RWPE2 (cell line): ENCODE data around the gene DAP.
A peak's percentile ranks its signal among the peaks of the same experiment; 100 is the strongest.

Source experiments
- ATAC-seq: fragments of 200-7000 bp; cut with Tn5 transposase; 3 replicates; pipeline ENCODE4 v1.9.1; 2021; ENCODE audit warnings: low read depth
- DNase-seq: peaks from one replicate; pipeline ENCODE4 v3.0.0-alpha.2; 2020; ENCODE audit warnings: low spot score
- H3K27ac ChIP-seq: fragments of 450-650 bp; 2 replicates; pipeline ENCODE4 v1.5.1; 2017; ENCODE audit warnings: mild to moderate bottlenecking; ENCODE audit not compliant: poor library complexity, severe bottlenecking
- H3K27me3 ChIP-seq: fragments of 250-450 bp; sonication (Bioruptor Pico); 2 replicates; pipeline ENCODE4 v1.5.1; 2021; ENCODE audit warnings: mild to moderate bottlenecking, moderate library complexity; ENCODE audit not compliant: insufficient read depth, poor library complexity, severe bottlenecking
- H3K36me3 ChIP-seq: fragments of 250-450 bp; sonication (Bioruptor Pico); 2 replicates; pipeline ENCODE4 v1.5.1; 2020; ENCODE audit warnings: low read depth, mild to moderate bottlenecking, moderate library complexity
- H3K4me1 ChIP-seq: fragments of 250-450 bp; sonication (Bioruptor Pico); 2 replicates; pipeline ENCODE4 v1.5.1; 2021; ENCODE audit warnings: mild to moderate bottlenecking, moderate library complexity; ENCODE audit not compliant: insufficient read depth, poor library complexity, severe bottlenecking
- H3K4me3 ChIP-seq: fragments of 250-450 bp; sonication (Bioruptor Pico); 2 replicates; pipeline ENCODE4 v1.5.1; 2021; ENCODE audit warnings: mild to moderate bottlenecking, moderate library complexity; ENCODE audit not compliant: severe bottlenecking
- H3K9me3 ChIP-seq: fragments of 250-450 bp; sonication (Bioruptor Pico); 2 replicates; pipeline ENCODE4 v1.5.1; 2021; ENCODE audit warnings: mild to moderate bottlenecking, moderate library complexity; ENCODE audit not compliant: severe bottlenecking
- CTCF ChIP-seq: fragments of 450-650 bp; IDR thresholded peaks from one replicate; pipeline ENCODE4 v1.5.1; 2017; ENCODE audit warnings: mild to moderate bottlenecking, moderate library complexity; ENCODE audit not compliant: poor library complexity, severe bottlenecking

The DAP gene

DNA sequence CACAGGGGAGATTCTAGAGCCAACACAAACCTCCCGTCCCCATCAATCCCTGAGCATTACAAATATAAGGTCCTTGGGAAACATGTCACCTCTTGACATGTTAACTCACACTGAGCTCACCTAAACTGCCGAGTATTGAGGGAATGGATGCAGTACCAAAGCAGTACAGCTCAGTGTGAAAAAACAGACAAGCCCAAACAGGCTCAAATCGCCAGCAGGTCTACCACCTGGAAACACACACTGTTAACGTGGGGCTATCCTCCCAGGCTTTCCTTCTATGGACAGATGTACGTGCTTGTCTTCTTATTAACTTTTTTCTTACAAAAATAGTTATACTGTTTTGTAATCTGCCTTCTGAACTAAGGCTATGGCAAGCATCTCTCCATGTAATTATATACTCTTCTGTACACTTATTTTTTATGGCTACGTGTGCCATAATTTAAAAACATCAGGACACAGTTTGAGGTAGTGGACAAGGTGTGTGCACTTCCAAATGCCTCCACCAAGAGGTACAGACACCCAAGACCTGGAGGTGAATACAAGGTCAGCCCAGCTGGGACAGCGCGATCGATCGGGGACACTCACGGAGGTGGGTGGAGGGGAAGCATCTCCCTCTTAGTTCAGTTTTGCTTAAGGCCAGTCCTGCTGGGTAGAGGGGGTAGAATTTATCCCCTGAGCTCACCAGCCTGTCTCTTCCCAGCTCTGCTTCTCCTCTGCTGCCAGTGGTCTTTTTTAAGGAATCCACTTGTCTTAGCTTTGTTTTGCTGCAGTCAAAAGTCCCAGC is 76.5 kb downstream of the DAP start:
- no peak overlapping the region for H3K4me3 ChIP-seq
- no peak for TF ChIP-seq CTCF
- peaks cover 46% of the 10 kb centered on the region for H3K36me3 ChIP-seq
- H3K4me1 ChIP-seq = peaks cover 9% of the 10 kb centered on the region
- peak; percentile 42 for DNase-seq
- H3K9me3 ChIP-seq = no peaks in the 10 kb centered on the region
- H3K27ac ChIP-seq = no peak overlapping the region
- no peaks in the 10 kb centered on the region for H3K27me3 ChIP-seq
- peak; percentile 81 for ATAC-seq

DNA sequence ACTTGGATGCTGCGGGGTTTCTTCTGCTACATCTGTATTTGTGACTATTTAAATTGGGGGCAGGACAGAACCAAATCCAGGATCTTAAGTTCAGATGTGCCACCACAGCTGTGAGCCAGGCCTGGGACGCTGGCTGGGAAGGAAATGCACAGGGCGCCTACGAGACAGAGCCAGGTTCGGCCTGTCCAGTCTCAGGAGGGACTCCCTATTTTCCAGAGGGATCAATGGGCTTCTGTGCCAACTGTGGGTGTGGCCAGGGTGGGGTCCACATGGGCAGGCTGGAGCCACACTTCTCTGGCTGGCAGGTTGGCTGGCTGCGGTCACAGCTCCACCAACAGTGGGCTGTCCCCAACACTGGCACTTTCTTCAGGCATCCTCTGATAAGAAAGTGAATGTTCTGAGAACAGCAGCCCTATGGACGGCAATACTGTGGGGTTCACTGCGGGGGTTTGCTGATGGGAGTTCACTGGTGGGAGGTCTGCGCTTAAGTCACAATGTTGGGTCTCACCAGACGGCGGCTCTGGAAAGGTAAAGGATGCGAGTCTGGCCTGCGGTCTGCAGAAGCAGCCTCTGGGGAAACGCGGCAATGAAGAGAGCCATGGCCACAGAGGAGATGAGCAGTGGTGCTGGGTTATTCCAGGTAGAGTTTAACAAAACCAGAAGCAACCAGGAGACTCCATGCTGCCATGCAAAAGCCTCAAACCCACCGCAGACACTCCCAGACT is 78.1 kb downstream of the DAP start:
- no peak for TF ChIP-seq CTCF
- Histone ChIP-seq H3K27ac (no peak overlapping the region), H3K4me1 (peaks cover 9% of the 10 kb centered on the region), H3K36me3 (peaks cover 53% of the 10 kb centered on the region), H3K4me3 (no peak overlapping the region), H3K27me3 (no peaks in the 10 kb centered on the region), H3K9me3 (no peaks in the 10 kb centered on the region)
- no peak for ATAC-seq
- peak; percentile 62 for DNase-seq

GRCh38 chr5:10681731-10682679 is 79.0 kb downstream of the DAP start:
- Histone ChIP-seq H3K27me3 (no peaks in the 10 kb centered on the region), H3K4me1 (peaks cover 9% of the 10 kb centered on the region), H3K9me3 (no peaks in the 10 kb centered on the region), H3K27ac (no peak overlapping the region), H3K36me3 (peaks cover 47% of the 10 kb centered on the region), H3K4me3 (no peak overlapping the region)
- DNase-seq (peak; percentile 55), ATAC-seq (no peak)
- TF ChIP-seq CTCF = no peak

- TF ChIP-seq CTCF = no peak
- Histone ChIP-seq H3K27ac (no peak overlapping the region), H3K27me3 (no peaks in the 10 kb centered on the region), H3K4me3 (no peak overlapping the region), H3K4me1 (peaks cover 9% of the 10 kb centered on the region), H3K9me3 (no peaks in the 10 kb centered on the region), H3K36me3 (peaks cover 40% of the 10 kb centered on the region)
- ATAC-seq = no peak
- DNase-seq = peak; percentile 56
Measured at GRCh38 chr5:10680876-10681481, 80.1 kb downstream of the DAP start.
